ENCODE results near the gene SHF.
A peak's percentile ranks its signal among the peaks of the same experiment; 100 is the strongest.

Gene SHF

GRCh38 chr15:45174577-45174976, 13.2 kb downstream of the SHF start:
- no peak for DNase-seq
- in situ Hi-C loops (cut with MboI; ENCODE audit: low pct_unique_long_range_greater_than_20kb, low sequenced_read_pairs): loop anchor here (25.0 kb wide), 1 partner anchor 438 kb away; no protein-coding TSS in a partner anchor

GRCh38 chr15:45174069-45174468, 13.7 kb downstream of the SHF start:
- in situ Hi-C loops (cut with MboI; ENCODE audit: low pct_unique_long_range_greater_than_20kb, low sequenced_read_pairs): loop anchor here (25.0 kb wide), 1 partner anchor 438 kb away; no protein-coding TSS in a partner anchor
- DNase-seq: no peak

- in situ Hi-C loops (cut with MboI; ENCODE audit: low pct_unique_long_range_greater_than_20kb, low sequenced_read_pairs): loop anchor here (25.0 kb wide), 1 partner anchor 440 kb away; no protein-coding TSS in a partner anchor
- DNase-seq: no peak
Measured at GRCh38 chr15:45171912-45172311, 15.9 kb downstream of the SHF start.

- in situ Hi-C loops (cut with MboI; ENCODE audit: low pct_unique_long_range_greater_than_20kb, low sequenced_read_pairs): loop anchor here (25.0 kb wide), 1 partner anchor 442 kb away; no protein-coding TSS in a partner anchor
- peak; percentile 41 for DNase-seq
Measured at GRCh38 chr15:45169608-45170480, 17.9 kb downstream of the SHF start.

- in situ Hi-C loops (cut with MboI; ENCODE audit: low pct_unique_long_range_greater_than_20kb, low sequenced_read_pairs): loop anchor here (25.0 kb wide), 1 partner anchor 443 kb away; no protein-coding TSS in a partner anchor
- DNase-seq: no peak
Measured at GRCh38 chr15:45168751-45169551, 18.8 kb downstream of the SHF start.

- in situ Hi-C loops (cut with MboI; ENCODE audit: low pct_unique_long_range_greater_than_20kb, low sequenced_read_pairs): loop anchor here (25.0 kb wide), 1 partner anchor 444 kb away; no protein-coding TSS in a partner anchor
- no peak for DNase-seq
Measured at GRCh38 chr15:45168286-45168685, 19.5 kb downstream of the SHF start.

- DNase-seq: no peak
- in situ Hi-C loops (cut with MboI; ENCODE audit: low pct_unique_long_range_greater_than_20kb, low sequenced_read_pairs): loop anchor here (25.0 kb wide), 1 partner anchor 445 kb away; no protein-coding TSS in a partner anchor
Measured at GRCh38 chr15:45167631-45168205, 20.0 kb downstream of the SHF start.

- in situ Hi-C loops (cut with MboI; ENCODE audit: low pct_unique_long_range_greater_than_20kb, low sequenced_read_pairs): loop anchor here (25.0 kb wide), 1 partner anchor 445 kb away; no protein-coding TSS in a partner anchor
- DNase-seq: peak; percentile 90
Measured at GRCh38 chr15:45166834-45167630, 20.7 kb downstream of the SHF start.

GRCh38 chr15:45165536-45165935, 22.2 kb downstream of the SHF start:
- in situ Hi-C loops (cut with MboI; ENCODE audit: low pct_unique_long_range_greater_than_20kb, low sequenced_read_pairs): loop anchor here (25.0 kb wide), 1 partner anchor 447 kb away; no protein-coding TSS in a partner anchor
- DNase-seq: no peak

GRCh38 chr15:45164914-45165313, 22.9 kb downstream of the SHF start:
- in situ Hi-C loops (cut with MboI; ENCODE audit: low pct_unique_long_range_greater_than_20kb, low sequenced_read_pairs): loop anchor here (25.0 kb wide), 1 partner anchor 447 kb away; no protein-coding TSS in a partner anchor
- no peak for DNase-seq

- in situ Hi-C loops (cut with MboI; ENCODE audit: low pct_unique_long_range_greater_than_20kb, low sequenced_read_pairs): loop anchor here (25.0 kb wide), 1 partner anchor 449 kb away; no protein-coding TSS in a partner anchor
- no peak for DNase-seq
Measured at GRCh38 chr15:45163508-45163856, 24.3 kb downstream of the SHF start.

- in situ Hi-C loops (cut with MboI; ENCODE audit: low pct_unique_long_range_greater_than_20kb, low sequenced_read_pairs): loop anchor here (25.0 kb wide), 1 partner anchor 449 kb away; no protein-coding TSS in a partner anchor
- DNase-seq: peak; percentile 89
Measured at GRCh38 chr15:45162771-45163507, 24.8 kb downstream of the SHF start.

- in situ Hi-C loops (cut with MboI; ENCODE audit: low pct_unique_long_range_greater_than_20kb, low sequenced_read_pairs): loop anchor here (25.0 kb wide), 1 partner anchor 451 kb away; no protein-coding TSS in a partner anchor
Measured at GRCh38 chr15:45161666-45162065, 26.1 kb downstream of the SHF start.

GRCh38 chr15:45157974-45158373, 29.8 kb downstream of the SHF start:
- in situ Hi-C loops (cut with MboI; ENCODE audit: low pct_unique_long_range_greater_than_20kb, low sequenced_read_pairs): loop anchor here (25.0 kb wide), 1 partner anchor 454 kb away; no protein-coding TSS in a partner anchor
- no peak for DNase-seq

More at GRCh38 chr15:45161666-45162065, 26.1 kb downstream of the SHF start:
- DNase-seq: no peak

GRCh38 chr15:45156744-45157455, 30.9 kb downstream of the SHF start:
- in situ Hi-C loops (cut with MboI; ENCODE audit: low pct_unique_long_range_greater_than_20kb, low sequenced_read_pairs): loop anchor here (25.0 kb wide), 1 partner anchor 455 kb away; no protein-coding TSS in a partner anchor
- no peak for DNase-seq

GRCh38 chr15:45155739-45156138, 32.0 kb downstream of the SHF start:
- in situ Hi-C loops (cut with MboI; ENCODE audit: low pct_unique_long_range_greater_than_20kb, low sequenced_read_pairs): loop anchor here (25.0 kb wide), 1 partner anchor 457 kb away; no protein-coding TSS in a partner anchor
- no peak for DNase-seq

All from KBM-7 (cell line).